Karpas-422 (cell line): ENCODE measurements around the gene PCIF1. TPM values are rescaled to one million over a fixed set of nuclear protein-coding genes. Genes with fewer than 3 reads are reported as not detected.

Experiments used
- DNase-seq: peaks from one replicate; pipeline ENCODE4 v3.0.0-alpha.2; 2015
- H2AFZ ChIP-seq: fragments of 200-600 bp; sonication (generic); 2 replicates; pipeline ENCODE4 v1.6.1; 2014; ENCODE audit warnings: antibody characterized with exemption, low read length, mixed read lengths
- H3K27ac ChIP-seq: fragments of 200-600 bp; sonication (generic); 2 replicates; pipeline ENCODE4 v1.5.1; 2014; ENCODE audit warnings: mild to moderate bottlenecking, low read length, moderate library complexity
- H3K27me3 ChIP-seq: fragments of 200-600 bp; sonication (generic); 2 replicates; pipeline ENCODE4 v1.6.1; 2014; ENCODE audit warnings: low read length, mixed read lengths
- H3K36me3 ChIP-seq: fragments of 200-600 bp; sonication (generic); 2 replicates; pipeline ENCODE4 v1.6.1; 2014; ENCODE audit warnings: low read length, mixed read lengths; ENCODE audit not compliant: insufficient read depth
- H3K4me1 ChIP-seq: fragments of 200-600 bp; sonication (generic); 2 replicates; pipeline ENCODE4 v1.6.1; 2014; ENCODE audit warnings: mild to moderate bottlenecking, low read length, mixed read lengths
- H3K4me2 ChIP-seq: fragments of 200-600 bp; sonication (generic); 2 replicates; pipeline ENCODE4 v1.6.1; 2014; ENCODE audit warnings: low read length, low read depth, mild to moderate bottlenecking; ENCODE audit not compliant: poor library complexity, severe bottlenecking
- H3K4me3 ChIP-seq: fragments of 200-600 bp; sonication (generic); 2 replicates; pipeline ENCODE4 v1.5.1; 2014; ENCODE audit warnings: mild to moderate bottlenecking, antibody characterized with exemption, low read length, mixed read lengths
- H3K79me2 ChIP-seq: fragments of 200-600 bp; sonication (generic); 2 replicates; pipeline ENCODE4 v1.6.1; 2014; ENCODE audit warnings: mild to moderate bottlenecking, low read length, mixed read lengths
- H3K9ac ChIP-seq: fragments of 200-600 bp; sonication (generic); 2 replicates; pipeline ENCODE4 v1.6.0; 2014; ENCODE audit warnings: low read length
- H3K9me2 ChIP-seq: fragments of 200-600 bp; sonication (generic), shearing (Covaris generic); replicated peaks from 2 replicates; pipeline ENCODE4 v1.6.0; 2014; ENCODE audit warnings: mild to moderate bottlenecking, low read length, moderate library complexity; ENCODE audit not compliant: insufficient read depth
- H3K9me3 ChIP-seq: fragments of 300-700, 200-600 bp; sonication (generic); 2 replicates; pipeline ENCODE4 v1.6.1; 2014; ENCODE audit warnings: low read length, mixed read lengths
- H4K20me1 ChIP-seq: fragments of 200-600 bp; sonication (generic); 2 replicates; pipeline ENCODE4 v1.6.1; 2014; ENCODE audit warnings: mild to moderate bottlenecking, antibody characterized with exemption, low read length, low read depth; ENCODE audit not compliant: insufficient read depth
- total RNA-seq: library from RNA; depleted of rRNA; stranded (reverse); fragments of >200 nt; shearing (Covaris generic); gene quantifications from 2 replicates; pipeline ENCODE4 v1.2.3, GENCODE V29; 2014; ENCODE audit warnings: low replicate concordance; rRNA removed

The PCIF1 gene
- 10.0 and 12.0 TPM in 2 replicates for total RNA-seq

DNA sequence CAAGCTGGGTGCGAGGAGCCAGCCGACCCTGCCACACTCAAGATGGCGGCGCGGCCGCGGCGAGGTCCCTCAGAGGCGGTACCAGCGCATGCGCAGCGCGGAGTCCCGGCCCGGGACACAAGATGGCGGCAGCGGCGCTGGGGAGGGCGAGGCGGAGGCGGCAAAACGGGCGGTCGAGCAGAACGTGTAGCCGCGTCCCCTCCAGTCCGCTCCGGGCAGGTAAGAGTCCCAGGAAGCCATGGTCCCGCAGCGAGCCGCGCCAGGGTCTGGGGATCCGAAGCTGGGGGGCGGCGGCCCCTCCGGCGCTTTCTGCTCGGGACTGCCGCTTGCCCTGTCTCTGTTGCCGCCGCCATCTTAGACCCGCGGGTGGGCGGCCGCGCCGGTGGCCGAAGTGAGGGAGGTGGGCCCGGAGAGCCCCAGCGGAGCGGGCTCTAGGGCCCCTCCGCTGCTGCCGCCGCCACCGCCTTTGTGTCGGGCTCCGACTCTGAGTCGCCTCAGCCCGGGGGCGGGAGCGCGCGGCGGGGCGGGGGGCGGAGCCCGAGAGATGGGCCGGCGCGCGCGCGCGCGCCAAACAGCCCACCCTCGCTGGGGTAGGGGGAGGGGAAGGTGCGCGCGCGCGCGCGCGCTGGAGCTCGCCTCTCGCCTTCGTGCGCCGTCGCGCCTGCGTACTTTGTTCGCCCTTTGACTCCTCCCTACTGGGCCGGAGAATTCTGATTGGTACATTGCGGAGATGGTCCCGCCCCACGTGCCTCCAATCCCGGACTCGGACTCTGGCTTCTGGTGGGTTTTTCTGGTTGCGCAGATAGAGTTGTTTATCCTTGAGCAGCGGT is at the start of gene PCIF1:
Gene PCIF1 (plus strand): TSS at position 98 of the 830 bp plus-strand sequence. CDS start 4,317 bp downstream, outside the sequence.
- H3K36me3 ChIP-seq = peaks cover 14% of the 10 kb centered on the region; the same call in 1 of the 2 replicates
- H3K4me2 ChIP-seq = peak within 1 kb of the TSS; percentile 94
- H3K9me3 ChIP-seq = no peaks in the 10 kb centered on the region
- peak within 1 kb of the TSS; percentile 95 for H3K4me3 ChIP-seq
- H4K20me1 ChIP-seq = no peaks in the 10 kb centered on the region
- peaks cover 11% of the 10 kb centered on the region for H3K4me1 ChIP-seq
- no peaks in the 10 kb centered on the region for H3K27me3 ChIP-seq
- no peaks in the 10 kb centered on the region for H3K9me2 ChIP-seq
- DNase-seq = peak; percentile 99
- H2AFZ ChIP-seq = peak within 1 kb of the TSS; percentile 75; the same call in 1 of the 2 replicates
- H3K9ac ChIP-seq = peak within 1 kb of the TSS; percentile 99
- peaks cover 31% of the 10 kb centered on the region for H3K79me2 ChIP-seq
- peak within 1 kb of the TSS; percentile 87 for H3K27ac ChIP-seq

- Histone ChIP-seq H3K9ac (no peak overlapping the region), H3K4me1 (peaks cover 27% of the 10 kb centered on the region)
- DNase-seq = no peak
These were observed 47.7 kb upstream of the PCIF1 start for GRCh38 chr20:45886590-45887345.

DNA sequence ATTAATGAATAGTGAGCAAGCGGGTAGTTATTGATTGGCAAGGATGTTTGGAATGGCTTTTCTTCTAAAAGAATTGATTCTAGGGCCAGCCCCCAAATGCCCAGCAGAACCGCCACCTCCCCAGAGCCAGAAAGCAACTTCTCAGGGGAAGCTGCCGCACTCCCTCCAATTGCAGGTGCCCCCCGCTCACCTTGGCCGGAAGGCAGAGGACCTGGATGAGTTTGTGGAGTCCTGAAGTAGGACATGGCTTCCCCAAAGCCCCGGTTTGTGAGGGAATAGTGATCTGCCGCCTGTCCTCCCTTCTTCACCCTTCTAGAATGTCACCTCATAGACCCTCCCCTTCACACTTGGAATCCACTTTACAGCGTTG is 47.2 kb upstream of the PCIF1 start, which contains the start of gene SPATA25:
Gene SPATA25 (minus strand): TSS at position 277 of the 370 bp plus-strand sequence. CDS start 32 bp downstream, at position 245.
- H3K4me2 ChIP-seq = no peak within 1 kb of the TSS
- no peak within 1 kb of the TSS for H2AFZ ChIP-seq
- DNase-seq = no peak
- H3K79me2 ChIP-seq = peaks cover 38% of the 10 kb centered on the region
- H3K36me3 ChIP-seq = peaks cover 17% of the 10 kb centered on the region
- H3K4me3 ChIP-seq = no peak within 1 kb of the TSS
- H3K27ac ChIP-seq = no peak within 1 kb of the TSS
- no peaks in the 10 kb centered on the region for H4K20me1 ChIP-seq
- no peaks in the 10 kb centered on the region for H3K9me3 ChIP-seq
- peaks cover 27% of the 10 kb centered on the region for H3K4me1 ChIP-seq
- no peaks in the 10 kb centered on the region for H3K27me3 ChIP-seq
- H3K9me2 ChIP-seq = no peaks in the 10 kb centered on the region
- H3K9ac ChIP-seq = no peak within 1 kb of the TSS

More at GRCh38 chr20:45886590-45887345, 47.7 kb upstream of the PCIF1 start:
- Histone ChIP-seq H3K4me3 (no peak overlapping the region), H2AFZ (no peak overlapping the region), H3K9me2 (no peaks in the 10 kb centered on the region), H3K27ac (no peak overlapping the region), H3K4me2 (no peak overlapping the region), H3K27me3 (no peaks in the 10 kb centered on the region), H3K79me2 (peaks cover 39% of the 10 kb centered on the region), H3K36me3 (peaks cover 17% of the 10 kb centered on the region), H4K20me1 (no peaks in the 10 kb centered on the region), H3K9me3 (no peaks in the 10 kb centered on the region)

GRCh38 chr20:45888681-45889080 is 45.8 kb upstream of the PCIF1 start:
- Histone ChIP-seq H3K9me3 (no peaks in the 10 kb centered on the region), H3K79me2 (peaks cover 25% of the 10 kb centered on the region), H4K20me1 (no peaks in the 10 kb centered on the region), H3K36me3 (peaks cover 8% of the 10 kb centered on the region), H3K27ac (no peak overlapping the region), H3K9me2 (no peaks in the 10 kb centered on the region), H2AFZ (no peak overlapping the region), H3K9ac (no peak overlapping the region), H3K4me3 (no peak overlapping the region), H3K27me3 (no peaks in the 10 kb centered on the region), H3K4me1 (peaks cover 34% of the 10 kb centered on the region), H3K4me2 (no peak overlapping the region)
- DNase-seq = no peak

GRCh38 chr20:45890077-45890984 is 44.2 kb upstream of the PCIF1 start:
- Histone ChIP-seq H3K4me3 (peak overlapping the region; percentile 91), H3K9me2 (no peaks in the 10 kb centered on the region), H3K27ac (peak overlapping the region; percentile 60), H3K79me2 (peaks cover 17% of the 10 kb centered on the region), H3K9me3 (no peaks in the 10 kb centered on the region), H3K4me2 (peak overlapping the region; percentile 99), H2AFZ (peak overlapping the region; percentile 89), H3K9ac (peak overlapping the region; percentile 83), H3K4me1 (peaks cover 34% of the 10 kb centered on the region), H3K36me3 (peaks cover 7% of the 10 kb centered on the region; the same call in 1 of the 2 replicates), H4K20me1 (no peaks in the 10 kb centered on the region), H3K27me3 (no peaks in the 10 kb centered on the region)
- DNase-seq = no peak

- H3K9me2 ChIP-seq = no peaks in the 10 kb centered on the region
- peak within 1 kb of the TSS; percentile 60 for H3K27ac ChIP-seq
- H3K4me3 ChIP-seq = peak within 1 kb of the TSS; percentile 91
- peaks cover 34% of the 10 kb centered on the region for H3K4me1 ChIP-seq
- peak within 1 kb of the TSS; percentile 83 for H3K9ac ChIP-seq
- no peaks in the 10 kb centered on the region for H3K9me3 ChIP-seq
- H4K20me1 ChIP-seq = no peaks in the 10 kb centered on the region
- H3K36me3 ChIP-seq = peaks cover 7% of the 10 kb centered on the region; the same call in 1 of the 2 replicates
- peaks cover 17% of the 10 kb centered on the region for H3K79me2 ChIP-seq
- peak within 1 kb of the TSS; percentile 99 for H3K4me2 ChIP-seq
- peak within 1 kb of the TSS; percentile 89 for H2AFZ ChIP-seq
- H3K27me3 ChIP-seq = no peaks in the 10 kb centered on the region
- peak; percentile 95 for DNase-seq
These were observed 43.2 kb upstream of the PCIF1 start, which contains the start of the genes CTSA and NEURL2 for GRCh38 chr20:45890985-45891983. Gene CTSA (plus strand): TSS chr20:45891335. CDS start chr20:45891569, 234 bp downstream. Gene NEURL2 (minus strand): TSS chr20:45891208. CDS start chr20:45890991, 217 bp downstream.
